HG03439 (cell line): ENCODE measurements around the gene ADGRV1.
"Not testable (repeated sequence)": the region's sequence is repeated elsewhere in the genome, so short reads cannot be mapped to it uniquely, and the experiment has no call there.

Experiments
- ATAC-seq: cut with Tn5 transposase; IDR thresholded peaks from one replicate; pipeline ENCODE4 v1.9.1; 2021; ENCODE audit warnings: mild to moderate bottlenecking, moderate library complexity; ENCODE audit not compliant: unreplicated experiment

Gene ADGRV1

DNA sequence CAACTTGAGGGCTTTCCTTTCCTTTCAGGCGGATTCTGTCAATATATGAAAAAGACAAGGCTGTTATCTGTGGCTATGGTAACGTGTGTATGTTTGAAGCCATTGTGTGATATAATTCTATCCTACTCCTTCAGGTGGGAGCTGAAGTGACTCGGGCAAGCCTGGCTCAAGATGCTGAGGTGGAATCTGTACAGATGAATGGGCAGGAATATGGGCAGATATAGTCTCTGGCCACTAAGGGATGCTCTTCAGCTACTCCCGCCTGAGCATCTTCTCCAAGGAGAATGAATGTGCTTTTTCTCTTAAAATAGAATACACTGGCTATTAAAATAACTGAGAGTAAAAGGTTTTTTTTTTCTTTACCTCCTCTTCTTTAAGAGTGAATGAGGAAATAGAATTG lies 244.8 kb downstream of the ADGRV1 start:
- no peak for ATAC-seq

DNA sequence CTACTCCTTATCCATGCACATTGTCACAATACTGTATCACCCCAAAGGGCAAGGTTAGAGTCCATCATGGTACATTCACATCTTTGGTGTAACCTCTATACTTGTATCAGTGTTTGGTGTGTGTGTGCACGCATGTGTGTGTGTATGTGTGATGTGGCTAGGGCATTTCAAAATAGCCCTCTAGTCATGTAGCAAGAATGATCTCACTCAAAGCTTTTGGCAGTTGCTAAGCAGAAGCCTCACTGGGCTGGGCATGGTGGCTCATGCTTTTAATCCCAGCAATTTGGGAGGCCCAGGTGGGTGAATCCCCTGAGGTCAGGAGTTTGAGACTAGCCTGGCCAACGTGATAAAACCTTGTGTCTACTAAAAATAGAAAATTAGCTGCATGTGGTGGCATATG lies 245.3 kb downstream of the ADGRV1 start:
- no peak for ATAC-seq

DNA sequence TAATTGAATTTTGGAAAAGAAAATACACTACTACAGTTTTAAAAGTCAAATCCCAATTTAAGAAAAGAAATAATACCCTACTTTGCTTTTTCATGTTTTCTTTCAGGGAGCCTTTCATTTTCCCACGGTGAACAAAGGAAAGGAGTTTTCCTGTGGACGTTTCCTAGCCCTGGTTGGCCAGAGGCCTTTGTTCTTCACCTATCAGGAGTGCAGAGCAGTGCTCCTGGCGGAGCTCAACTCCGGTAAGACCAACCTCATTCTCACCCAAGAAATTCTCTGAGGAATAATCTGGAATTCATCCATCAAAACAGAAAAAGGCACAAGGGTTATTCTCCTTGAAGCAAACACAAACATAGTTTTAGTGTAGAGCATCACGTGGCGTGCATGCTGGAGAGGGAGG lies 248.9 kb downstream of the ADGRV1 start:
- ATAC-seq: no peak

DNA sequence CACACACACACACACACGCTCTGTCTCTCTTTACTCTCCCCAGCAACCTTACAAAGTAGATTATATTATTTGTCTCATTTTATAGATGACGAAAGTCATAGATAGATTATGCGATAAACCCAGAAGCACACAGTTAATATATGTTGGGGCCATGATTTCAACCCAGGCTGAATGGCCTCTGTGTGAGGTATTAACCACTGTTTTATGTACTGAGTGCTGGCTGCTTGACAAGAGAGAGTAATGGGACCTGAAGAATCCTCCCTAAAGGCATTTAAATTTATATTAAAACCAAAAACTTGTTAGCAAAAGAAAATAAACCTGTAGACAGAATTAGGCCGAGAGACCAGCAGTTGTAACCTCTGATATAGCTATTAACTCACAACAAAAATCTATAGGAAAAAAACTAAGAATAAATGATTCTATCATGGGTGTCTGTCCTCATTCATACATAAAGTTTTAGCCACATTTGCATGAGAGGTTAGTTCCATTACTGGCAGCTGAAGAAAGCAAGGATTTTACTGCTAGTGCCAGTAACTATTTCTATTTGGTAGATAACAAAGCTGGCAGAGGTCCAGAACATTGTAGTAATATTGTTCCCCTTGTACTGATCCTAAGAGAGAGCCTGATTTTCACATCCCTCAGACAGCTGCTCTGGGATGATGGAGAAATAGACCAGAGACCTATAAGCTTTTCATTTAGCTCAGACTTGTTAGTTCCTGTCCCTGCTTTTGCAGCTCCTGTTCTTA lies 250.9 kb downstream of the ADGRV1 start:
- no peak for ATAC-seq

DNA sequence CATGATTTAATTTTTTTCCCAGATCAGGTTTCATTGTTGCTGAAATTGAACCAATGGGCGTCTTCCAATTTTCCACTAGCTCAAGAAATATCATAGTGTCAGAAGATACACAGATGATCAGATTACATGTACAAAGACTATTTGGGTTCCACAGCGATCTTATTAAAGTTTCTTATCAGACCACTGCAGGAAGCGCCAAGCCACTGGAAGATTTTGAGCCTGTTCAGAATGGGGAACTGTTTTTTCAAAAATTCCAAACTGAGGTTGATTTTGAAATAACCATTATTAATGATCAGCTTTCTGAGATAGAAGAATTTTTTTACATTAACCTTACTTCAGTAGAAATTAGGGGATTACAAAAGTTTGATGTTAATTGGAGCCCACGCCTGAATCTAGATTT lies 251.6 kb downstream of the ADGRV1 start:
- no peak for ATAC-seq

DNA sequence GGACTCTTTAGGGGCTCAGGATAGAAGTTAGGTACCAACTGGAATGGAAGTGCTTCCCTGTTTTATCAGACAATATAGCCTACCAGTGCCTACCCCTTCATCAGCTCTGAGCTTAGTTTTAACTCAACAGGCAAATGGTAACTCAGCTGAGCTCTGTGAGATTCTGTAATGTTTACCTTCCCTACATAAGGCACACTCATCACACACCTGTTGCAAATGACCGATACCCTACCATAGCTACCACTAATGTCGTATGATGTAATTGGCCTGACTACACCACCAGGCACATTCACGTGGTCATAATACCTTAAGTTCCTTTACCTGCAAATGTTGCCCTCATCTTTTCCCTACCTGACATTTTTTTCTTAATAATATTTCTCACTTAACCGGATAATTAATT lies 254.8 kb downstream of the ADGRV1 start:
- no peak for ATAC-seq

DNA sequence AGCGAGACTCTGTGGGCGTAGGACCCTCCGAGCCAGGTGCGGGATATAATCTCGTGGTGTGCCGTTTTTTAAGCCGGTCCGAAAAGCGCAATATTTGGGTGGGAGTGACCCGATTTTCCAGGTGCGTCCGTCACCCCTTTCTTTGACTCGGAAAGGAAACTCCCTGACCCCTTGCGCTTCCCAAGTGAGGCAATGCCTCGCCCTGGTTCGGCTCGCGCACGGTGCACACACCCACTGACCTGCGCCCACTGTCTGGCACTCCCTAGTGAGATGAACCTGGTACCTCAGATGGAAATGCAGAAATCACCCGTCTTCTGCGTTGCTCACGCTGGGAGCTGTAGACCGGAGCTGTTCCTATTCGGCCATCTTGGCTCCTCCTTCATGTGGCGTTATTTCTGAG lies 263.5 kb downstream of the ADGRV1 start:
- ATAC-seq: not testable (repeated sequence)

DNA sequence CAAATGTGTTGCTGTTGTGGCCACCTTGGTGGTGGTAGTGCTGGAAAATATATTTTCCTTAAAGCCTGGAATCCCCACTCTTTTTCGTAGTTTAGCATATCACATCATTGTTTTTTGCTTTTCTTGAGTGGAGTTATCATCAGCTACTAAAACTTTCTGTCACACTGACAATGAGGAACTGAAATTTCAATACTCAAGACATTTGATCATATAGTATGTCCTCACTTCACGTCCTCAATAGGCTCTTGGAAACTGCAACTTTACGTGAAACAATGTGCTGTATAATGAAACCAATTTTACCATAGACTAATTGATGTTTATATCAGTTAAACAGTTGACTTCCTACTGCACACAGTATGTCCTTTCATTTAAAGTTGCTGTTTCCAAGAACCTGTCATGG lies 265.8 kb downstream of the ADGRV1 start:
- ATAC-seq: no peak

DNA sequence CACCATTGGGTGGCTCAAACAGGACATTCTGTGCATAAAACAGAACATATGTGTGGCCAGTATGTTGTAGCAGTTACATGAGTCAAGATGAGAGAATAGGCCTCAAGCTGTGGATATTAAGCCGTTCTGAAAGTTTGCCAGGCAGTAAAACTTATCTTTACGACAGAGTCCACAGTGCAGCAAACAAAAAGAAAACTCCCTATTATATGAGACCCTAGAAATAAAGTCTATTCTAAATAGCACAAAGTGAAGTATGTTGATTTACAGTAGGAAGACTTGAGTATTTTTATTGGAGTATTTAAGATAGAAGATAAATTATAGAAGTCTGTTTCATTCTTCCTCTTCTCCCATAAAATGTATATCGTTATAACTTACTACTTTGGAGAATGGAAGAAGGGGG lies 271.5 kb downstream of the ADGRV1 start:
- ATAC-seq: no peak

DNA sequence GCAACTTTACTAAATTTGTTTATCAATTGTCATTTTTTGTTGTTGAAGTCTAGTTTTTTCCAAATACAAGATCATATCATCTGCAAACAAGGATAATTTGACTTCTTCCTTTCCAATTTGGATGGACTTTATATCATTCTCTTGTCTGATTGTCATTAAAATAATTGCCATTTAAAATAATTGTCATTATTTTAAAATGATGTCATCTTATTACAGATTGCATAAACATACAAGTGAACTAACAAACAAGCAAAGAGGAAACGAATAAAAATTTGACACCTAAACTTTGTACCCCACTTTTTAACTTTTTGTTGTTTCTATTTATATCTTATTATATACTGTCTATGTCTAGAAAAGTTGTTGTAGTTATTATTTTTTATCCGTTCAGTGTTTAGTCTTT lies 275.2 kb downstream of the ADGRV1 start:
- no peak for ATAC-seq

DNA sequence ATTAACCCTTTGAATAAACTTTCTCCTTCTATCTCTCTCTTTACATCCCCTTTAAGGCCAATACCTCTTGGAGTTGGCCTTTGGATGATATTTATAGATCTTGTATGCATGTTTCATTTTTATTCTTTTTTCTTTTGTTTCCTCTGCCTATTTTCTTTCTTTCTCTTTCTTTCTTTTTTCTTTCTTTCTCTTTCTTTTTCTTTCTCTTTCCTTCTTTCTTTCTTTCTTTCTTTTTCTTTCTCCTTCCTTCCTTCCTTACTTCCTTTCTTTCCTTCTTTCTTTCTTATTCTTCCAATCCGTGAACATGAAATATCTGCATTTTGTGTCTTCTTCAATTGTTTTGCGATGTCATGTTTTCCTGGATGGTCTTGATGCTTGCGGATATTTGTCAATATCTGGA lies 276.1 kb downstream of the ADGRV1 start:
- no peak for ATAC-seq

DNA sequence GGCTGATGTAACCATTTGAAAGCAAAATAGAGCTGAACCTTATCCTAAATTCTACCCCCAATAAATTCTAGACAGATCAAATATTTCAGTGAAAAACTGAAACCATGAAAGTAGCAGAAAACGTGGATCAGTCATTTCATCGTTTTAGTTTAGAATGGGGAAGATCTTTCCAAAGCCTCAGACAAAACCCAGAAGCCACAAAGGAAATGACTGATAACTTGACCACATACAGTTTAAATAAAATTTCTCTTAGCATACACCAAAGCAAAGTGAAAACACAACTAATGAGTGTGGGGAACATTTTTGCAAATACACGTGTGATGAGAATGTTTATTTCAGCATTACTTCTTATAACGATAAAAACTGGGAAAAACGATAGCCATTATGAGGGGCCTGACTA lies 284.8 kb downstream of the ADGRV1 start:
- no peak for ATAC-seq

DNA sequence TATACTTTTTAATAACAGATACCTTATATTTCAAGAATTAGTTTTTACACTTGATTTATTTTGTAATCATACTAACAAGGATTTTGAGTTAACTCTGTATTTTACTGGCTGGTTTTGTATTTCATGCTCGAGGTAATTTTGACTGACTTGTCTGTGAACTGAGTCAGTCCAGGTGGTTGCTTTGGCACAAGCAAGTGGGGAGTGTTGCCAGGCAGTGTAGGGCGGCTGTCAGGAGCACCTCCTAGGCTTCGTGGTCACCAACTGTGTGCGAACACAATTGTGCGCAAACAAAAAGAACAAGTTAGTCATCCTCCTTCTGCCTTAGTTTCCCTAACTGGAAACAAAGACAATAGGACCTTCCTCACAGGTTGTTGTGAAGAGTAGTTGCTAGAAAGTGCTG lies 286.3 kb downstream of the ADGRV1 start:
- no peak for ATAC-seq

DNA sequence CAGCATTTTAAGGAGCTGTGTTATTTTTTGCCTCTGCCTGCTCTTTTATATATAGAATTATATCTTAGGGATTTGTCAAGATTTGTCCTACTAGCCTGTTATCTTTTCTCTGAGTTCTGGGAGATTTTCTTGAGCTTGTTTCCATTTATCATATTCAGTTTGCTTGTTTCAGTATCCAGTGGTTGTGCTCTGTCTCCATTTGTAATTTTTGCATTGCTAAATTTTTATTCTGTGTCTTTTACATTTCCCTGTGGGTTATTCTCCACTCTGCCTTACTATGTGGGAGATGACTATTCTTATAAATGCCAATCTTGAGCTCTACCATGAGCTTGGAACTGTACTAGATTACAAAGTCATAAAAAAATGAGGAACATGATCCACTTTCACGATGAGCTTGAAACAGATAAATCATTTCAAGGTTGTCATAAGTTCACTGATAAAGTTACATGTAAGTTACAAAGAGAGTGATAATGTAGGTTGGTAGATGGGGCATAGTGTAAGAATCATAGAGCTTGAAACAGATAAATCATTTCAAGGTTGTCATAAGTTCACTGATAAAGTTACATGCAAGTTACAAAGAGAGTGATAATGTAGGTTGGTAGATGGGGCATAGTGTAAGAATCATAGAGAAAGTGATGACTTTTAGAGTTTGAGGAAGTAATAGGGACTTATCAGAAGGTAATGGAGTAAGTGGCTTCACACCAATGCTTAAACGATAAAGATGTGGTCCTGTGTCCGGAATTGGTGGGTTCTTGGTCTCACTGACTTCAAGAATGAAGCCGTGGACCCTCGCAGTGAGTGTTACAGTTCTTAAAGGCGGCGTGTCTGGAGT lies 287.3 kb downstream of the ADGRV1 start:
- no peak for ATAC-seq

DNA sequence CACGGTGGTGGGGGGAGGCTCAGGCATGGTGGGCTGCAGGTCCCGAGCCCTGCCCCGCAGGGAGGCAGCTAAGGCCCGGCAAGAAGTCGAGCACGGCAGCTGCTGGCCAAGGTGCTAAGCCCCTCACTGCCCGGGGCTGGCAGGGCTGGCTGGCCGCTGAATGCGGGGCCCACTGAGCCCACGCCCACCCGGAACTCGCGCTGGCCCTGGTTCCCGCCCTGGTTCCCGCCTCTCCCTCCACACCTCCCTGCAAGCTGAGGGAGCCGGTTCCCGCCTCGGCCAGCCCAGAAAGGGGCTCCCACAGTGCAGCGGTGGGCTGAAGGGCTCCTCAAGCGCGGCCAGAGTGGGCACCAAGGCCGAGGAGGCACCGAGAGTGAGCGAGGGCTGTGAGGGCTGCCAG lies 289.0 kb downstream of the ADGRV1 start:
- ATAC-seq: not testable (repeated sequence)

DNA sequence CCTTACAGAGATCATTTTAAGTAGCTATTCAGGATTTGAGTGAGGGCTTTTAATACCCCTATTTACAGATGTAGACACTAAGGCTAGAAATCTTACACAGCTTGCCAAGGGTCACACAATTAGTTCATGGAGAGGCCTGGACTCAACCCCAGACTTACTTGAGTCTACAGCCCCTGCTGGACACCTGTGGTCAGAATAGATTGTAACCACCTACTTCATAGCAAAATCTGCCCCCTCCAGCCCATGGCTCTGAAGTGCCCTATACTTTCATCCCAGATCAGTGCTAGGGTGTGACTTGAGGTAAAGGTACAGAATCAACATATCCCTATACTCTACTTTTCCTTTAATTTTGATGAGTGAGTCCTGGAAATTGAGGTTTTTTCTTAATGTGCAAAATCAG lies 291.3 kb downstream of the ADGRV1 start:
- ATAC-seq: no peak

DNA sequence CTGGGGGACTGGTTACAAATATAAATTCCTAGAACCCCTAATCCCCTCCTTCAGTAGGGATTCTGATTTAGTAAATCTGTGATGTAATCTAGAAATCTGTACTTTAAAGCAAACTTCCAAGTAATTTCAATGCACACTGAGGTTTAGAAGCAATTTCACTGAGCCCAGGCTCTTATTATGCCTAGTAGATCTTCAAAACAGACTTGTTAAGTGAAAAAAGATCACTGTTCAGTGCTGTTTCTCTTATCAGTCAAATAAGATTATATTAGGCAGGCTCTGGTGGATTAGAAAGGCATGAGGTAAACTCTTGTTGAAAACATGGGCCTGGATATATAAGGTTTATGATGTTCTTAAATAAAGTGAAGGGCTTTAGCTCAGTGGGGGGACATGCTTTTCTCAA lies 293.9 kb downstream of the ADGRV1 start:
- ATAC-seq: no peak

DNA sequence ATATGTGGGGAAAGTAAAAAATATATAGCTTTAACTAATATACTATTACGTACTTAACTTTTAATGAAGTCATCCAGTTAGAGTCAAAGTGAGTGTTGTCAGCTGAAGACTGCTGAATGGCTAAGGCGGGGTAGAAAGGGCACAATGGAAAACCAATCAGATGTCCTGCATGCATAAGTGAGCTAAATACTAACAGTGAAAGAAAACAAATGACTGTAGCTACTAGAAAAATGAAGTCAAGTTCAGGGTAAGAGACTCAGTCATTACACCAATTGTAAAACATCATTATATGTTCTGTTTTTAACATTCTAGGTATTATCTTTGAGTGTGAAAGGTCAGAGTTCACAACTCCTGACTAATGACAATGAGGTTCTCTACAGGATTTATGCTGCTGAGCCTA lies 295.2 kb downstream of the ADGRV1 start:
- no peak for ATAC-seq

DNA sequence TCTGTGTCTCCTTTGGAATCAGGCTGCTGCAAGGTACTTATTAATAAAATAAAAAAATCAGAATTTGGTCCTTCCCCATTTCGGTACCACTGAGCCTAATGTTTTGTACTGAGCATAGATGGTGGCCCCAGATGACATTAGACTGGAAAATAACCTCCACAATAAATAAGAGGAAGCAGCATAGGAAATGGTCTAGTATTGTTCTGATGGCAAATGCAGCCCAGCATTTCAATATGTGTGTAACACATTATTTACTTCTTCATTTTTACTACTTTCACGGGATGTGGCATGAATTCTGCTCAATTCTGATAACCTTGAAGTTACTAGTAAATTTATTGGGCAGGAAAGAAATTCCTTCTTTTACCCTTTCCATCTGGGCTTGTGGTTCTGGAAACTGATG lies 295.6 kb downstream of the ADGRV1 start:
- ATAC-seq: no peak

DNA sequence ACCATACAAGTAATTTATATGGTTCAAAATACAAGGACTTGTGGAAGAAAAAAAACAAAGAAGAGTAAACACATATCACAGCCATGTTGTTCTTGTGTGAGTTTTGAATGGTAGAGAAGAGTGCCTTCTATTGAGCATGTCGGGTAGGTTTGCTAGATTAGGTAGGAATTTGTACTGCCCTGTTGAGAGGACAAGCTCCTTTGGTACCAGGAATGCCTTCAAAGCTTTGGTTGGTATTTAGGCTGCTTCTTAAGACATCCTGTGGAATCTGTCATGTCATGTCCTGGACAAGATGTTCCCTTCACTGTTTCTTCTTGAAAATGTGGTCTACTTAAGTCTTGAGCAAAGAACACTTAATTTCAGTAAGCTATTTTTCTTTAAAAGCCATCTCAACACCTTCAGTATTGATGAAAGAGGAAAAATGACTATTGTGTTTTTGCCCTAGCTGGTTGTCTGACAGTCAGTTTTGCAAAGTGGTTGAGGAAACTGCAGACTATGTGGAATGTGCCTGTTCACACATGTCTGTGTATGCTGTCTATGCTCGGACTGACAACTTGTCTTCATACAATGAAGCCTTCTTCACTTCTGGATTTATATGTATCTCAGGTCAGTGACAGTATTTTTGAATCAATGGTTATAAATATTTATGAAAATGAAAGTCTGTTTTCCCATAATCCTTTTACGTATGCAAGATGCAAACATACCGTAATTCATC lies 296.9 kb downstream of the ADGRV1 start:
- no peak for ATAC-seq

DNA sequence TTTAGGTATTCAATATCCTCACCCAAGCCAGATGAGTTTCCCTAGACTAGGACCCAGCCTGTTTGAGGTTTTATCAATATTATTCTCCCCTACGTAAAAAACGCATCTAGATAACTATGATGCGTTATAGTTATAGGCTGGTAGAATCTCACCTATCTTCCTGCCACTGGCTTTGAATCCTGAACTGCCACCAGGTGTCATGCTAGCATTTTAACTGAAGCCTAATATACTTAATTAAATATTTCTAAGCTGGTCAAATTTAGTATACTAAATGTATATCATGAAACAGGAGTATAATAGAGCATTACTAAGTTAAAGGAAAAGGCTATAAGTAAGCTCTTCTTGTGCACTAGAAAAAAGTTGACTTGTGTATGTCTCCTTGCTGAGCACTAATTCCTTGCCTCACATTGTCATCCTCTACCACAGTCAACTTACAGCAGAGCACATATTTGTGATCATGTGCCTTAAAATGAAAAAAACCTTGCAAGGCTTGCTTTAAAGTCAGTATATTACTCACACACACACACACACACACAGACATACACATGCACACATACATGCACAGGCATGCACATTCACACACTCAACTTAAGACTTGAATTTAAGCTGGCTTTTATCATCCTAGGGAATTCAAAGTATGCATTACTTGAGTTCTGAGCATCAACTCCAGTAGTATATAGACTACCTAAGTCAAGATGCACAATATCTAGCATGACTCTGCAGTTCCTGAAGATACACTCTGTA lies 303.4 kb downstream of the ADGRV1 start:
- ATAC-seq: no peak
